Tibial nerve (tissue), 3 donors: ENCODE data around the gene CRKL.

Source experiments
- POLR2A ChIP-seq, 2 donors: fragments of 450-650 bp; IDR thresholded peaks; one replicate each; pipeline ENCODE4 v1.6.1; 2017; ENCODE audit warnings: antibody characterized with exemption in 2 of 2, mild to moderate bottlenecking in 2 of 2, moderate library complexity in 2 of 2
- TF ChIP-seq, protein P1 (sequence below), 5 experiments: fragments of 200-600 bp in 3 of 5; fragments of 450-650 bp in 2 of 5; sonication (generic) in 3 of 5; IDR thresholded peaks; one replicate each; pipeline ENCODE4 v1.5.1; 2016 to 2019; ENCODE audit warnings: antibody characterized with exemption in 5 of 5, mild to moderate bottlenecking in 3 of 5, moderate library complexity in 2 of 5

DNA sequence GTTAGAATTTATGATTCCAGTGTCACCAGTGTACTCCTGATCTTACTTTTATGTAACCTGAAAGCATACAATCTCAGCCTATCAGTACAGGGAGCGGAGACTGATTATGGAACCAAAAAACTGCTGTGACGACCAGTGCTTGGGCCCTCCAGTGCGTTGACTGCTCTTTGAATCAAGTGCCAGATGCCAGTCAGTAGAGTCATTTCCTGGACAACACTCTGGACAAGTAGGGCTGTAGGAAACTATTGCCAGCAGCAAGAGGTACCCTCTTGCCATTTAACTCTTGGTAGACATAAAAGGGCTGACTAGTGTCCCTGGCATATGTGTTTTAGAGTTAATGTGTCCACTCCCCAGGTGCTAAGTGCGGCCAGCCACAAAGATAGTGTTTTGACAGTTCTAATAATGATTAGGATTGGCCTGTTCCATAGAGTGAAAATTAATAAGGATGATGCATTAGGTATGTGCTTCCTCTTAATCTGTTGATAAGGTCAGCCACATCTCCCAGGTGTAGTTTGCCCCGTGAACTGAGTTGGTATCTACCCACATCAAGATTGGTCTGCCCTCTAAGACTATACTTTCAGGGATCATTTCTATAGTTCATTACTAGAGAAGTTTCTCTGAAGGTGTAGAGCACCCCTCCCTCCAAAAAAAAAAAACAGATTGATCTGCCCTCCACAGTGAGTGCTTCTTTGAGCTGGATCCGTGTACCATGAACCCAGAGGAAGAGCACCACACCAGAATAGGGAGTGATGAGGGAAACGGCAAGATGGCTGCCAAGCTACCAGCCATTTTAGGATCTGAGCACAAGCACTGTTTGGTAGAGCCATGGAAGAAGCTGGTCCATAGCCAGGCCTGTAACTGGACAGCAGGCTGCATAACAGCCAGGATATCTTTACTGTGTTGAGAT, 29.1 kb downstream of the CRKL start:
- TF ChIP-seq, protein P1, sequence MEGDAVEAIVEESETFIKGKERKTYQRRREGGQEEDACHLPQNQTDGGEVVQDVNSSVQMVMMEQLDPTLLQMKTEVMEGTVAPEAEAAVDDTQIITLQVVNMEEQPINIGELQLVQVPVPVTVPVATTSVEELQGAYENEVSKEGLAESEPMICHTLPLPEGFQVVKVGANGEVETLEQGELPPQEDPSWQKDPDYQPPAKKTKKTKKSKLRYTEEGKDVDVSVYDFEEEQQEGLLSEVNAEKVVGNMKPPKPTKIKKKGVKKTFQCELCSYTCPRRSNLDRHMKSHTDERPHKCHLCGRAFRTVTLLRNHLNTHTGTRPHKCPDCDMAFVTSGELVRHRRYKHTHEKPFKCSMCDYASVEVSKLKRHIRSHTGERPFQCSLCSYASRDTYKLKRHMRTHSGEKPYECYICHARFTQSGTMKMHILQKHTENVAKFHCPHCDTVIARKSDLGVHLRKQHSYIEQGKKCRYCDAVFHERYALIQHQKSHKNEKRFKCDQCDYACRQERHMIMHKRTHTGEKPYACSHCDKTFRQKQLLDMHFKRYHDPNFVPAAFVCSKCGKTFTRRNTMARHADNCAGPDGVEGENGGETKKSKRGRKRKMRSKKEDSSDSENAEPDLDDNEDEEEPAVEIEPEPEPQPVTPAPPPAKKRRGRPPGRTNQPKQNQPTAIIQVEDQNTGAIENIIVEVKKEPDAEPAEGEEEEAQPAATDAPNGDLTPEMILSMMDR (IDR thresholded peaks at IDR 0.05) = no peak
- TF ChIP-seq POLR2A (IDR thresholded peaks at IDR 0.05) = no peak
